Subcutaneous abdominal adipose tissue (tissue), 5 donors: Measurements from ENCODE around the gene PLCG1.

Experiments
- H3K27ac ChIP-seq: one replicate; pipeline ENCODE4 v1.7.0; 2013; ENCODE audit warnings: low read depth, mild to moderate bottlenecking, inconsistent platforms, low read length, moderate library complexity
- H3K27me3 ChIP-seq, 5 donors: one replicate each; pipeline ENCODE4 v1.7.0; 2013; ENCODE audit warnings: low read length in 5 of 5, inconsistent platforms in 1 of 5; ENCODE audit not compliant: control insufficient read depth in 5 of 5, insufficient read depth in 4 of 5
- H3K36me3 ChIP-seq, 5 donors: one replicate each; pipeline ENCODE4 v1.7.0; 2013; ENCODE audit warnings: low read length in 5 of 5; ENCODE audit not compliant: control insufficient read depth in 5 of 5, insufficient read depth in 5 of 5
- H3K4me1 ChIP-seq, 5 donors: one replicate each; pipeline ENCODE4 v1.7.0; 2013; ENCODE audit warnings: low read length in 5 of 5, mild to moderate bottlenecking in 3 of 5, moderate library complexity in 1 of 5; ENCODE audit not compliant: control insufficient read depth in 5 of 5, insufficient read depth in 5 of 5
- H3K4me3 ChIP-seq, 5 donors: one replicate each; pipeline ENCODE4 v1.7.0; 2013; ENCODE audit warnings: low read length in 5 of 5, low read depth in 1 of 5
- H3K9ac ChIP-seq, 5 donors: one replicate each; pipeline ENCODE4 v1.7.0; 2013; ENCODE audit warnings: low read length in 5 of 5, mild to moderate bottlenecking in 4 of 5, moderate library complexity in 3 of 5
- H3K9me3 ChIP-seq, 5 donors: one replicate each; pipeline ENCODE4 v1.7.0; 2013; ENCODE audit warnings: low read length in 5 of 5; ENCODE audit not compliant: control insufficient read depth in 5 of 5
- donor health status: healthy.
- donor health status: healthy.
- donor health status: healthy.
- donor health status: healthy.
- donor health status: healthy.

The PLCG1 gene

GRCh38 chr20:41204304-41205265 lies 67.2 kb downstream of the PLCG1 start:
- H3K4me1 ChIP-seq = peaks cover 0 to 10% (median 0%) of the 10 kb centered on the region in 5 donors
- no peaks in the 10 kb centered on the region for H3K9me3 ChIP-seq
- H3K27ac ChIP-seq = no peak overlapping the region
- peaks cover 0 to 32% (median 30%) of the 10 kb centered on the region in 5 donors for H3K36me3 ChIP-seq
- no peaks in the 10 kb centered on the region for H3K27me3 ChIP-seq
- no peak overlapping the region for H3K4me3 ChIP-seq
- no peak overlapping the region for H3K9ac ChIP-seq

- H3K27me3 ChIP-seq = no peaks in the 10 kb centered on the region
- H3K36me3 ChIP-seq = peaks cover 0 to 32% (median 30%) of the 10 kb centered on the region in 5 donors
- H3K9ac ChIP-seq = no peak overlapping the region
- no peak overlapping the region for H3K27ac ChIP-seq
- H3K9me3 ChIP-seq = no peaks in the 10 kb centered on the region
- no peak overlapping the region for H3K4me3 ChIP-seq
- H3K4me1 ChIP-seq = peaks cover 0 to 9% (median 0%) of the 10 kb centered on the region in 5 donors
Observed at GRCh38 chr20:41205313-41205712, 68.0 kb downstream of the PLCG1 start.

DNA sequence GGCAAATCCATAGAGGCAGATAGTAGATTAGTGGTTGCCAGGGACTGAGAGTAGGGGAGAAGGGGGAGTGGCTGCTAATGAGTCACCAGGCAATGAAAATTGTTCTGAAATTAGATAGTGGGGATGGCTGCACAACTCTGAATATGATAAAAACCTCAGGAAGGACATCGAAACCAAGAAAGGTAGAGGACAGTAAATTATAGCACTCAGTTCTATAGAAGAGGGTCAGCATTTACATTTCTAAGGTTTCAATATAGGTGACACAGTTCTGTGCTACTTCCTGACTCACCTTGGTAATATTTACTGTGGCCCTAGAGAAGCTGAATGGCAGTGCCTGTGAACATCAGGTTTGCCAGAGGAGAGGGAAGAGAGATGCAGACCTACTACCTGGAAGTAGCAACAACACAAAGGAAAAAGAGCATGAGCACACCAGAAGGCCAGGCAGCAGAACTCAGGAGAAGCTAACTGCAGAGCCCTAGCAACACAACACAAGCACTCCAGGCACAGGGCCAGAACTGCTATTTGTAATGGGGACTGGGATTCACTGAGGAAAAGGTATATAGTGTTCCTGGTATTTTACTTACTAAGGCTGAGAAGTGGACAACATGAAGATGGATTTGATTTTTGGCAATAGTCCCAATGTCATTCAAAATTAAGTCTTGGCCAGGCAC lies 75.9 kb downstream of the PLCG1 start:
- peaks cover 0 to 5% (median 0%) of the 10 kb centered on the region in 5 donors for H3K4me1 ChIP-seq
- no peaks in the 10 kb centered on the region for H3K27me3 ChIP-seq
- H3K27ac ChIP-seq = no peak overlapping the region
- H3K9ac ChIP-seq = no peak overlapping the region
- H3K9me3 ChIP-seq = no peaks in the 10 kb centered on the region
- H3K36me3 ChIP-seq = peaks cover 0 to 2% (median 0%) of the 10 kb centered on the region in 5 donors
- no peak overlapping the region for H3K4me3 ChIP-seq

DNA sequence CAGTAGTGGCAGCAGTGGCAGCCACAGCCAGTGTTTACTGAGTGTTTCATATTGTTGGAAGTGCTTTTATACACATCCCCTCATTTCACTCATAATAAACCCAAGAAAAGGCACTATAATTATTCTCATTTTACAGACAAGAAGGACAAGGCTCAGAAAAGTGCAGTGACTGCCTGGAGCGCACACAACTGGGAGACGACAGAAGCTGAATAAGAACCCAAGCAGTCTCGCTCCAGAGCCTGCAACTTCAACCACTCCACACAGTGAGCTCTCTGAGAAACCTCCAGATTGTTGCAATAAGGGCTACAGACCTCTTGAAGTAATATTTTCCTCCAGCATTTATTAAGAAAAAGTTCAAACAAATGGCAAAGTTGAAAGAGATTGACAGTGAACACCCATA lies 76.9 kb downstream of the PLCG1 start:
- H3K27ac ChIP-seq = no peak overlapping the region
- no peaks in the 10 kb centered on the region for H3K9me3 ChIP-seq

GRCh38 chr20:41214666-41215065 lies 77.3 kb downstream of the PLCG1 start:
- Histone ChIP-seq H3K4me1 (peaks cover 0 to 5% (median 0%) of the 10 kb centered on the region in 5 donors), H3K36me3 (peaks cover 0 to 2% (median 0%) of the 10 kb centered on the region in 5 donors), H3K9me3 (no peaks in the 10 kb centered on the region), H3K9ac (no peak overlapping the region), H3K27me3 (no peaks in the 10 kb centered on the region), H3K4me3 (no peak overlapping the region), H3K27ac (no peak overlapping the region)

More for the DNA sequence above, 76.9 kb downstream of the PLCG1 start:
- H3K9ac ChIP-seq = no peak overlapping the region
- H3K4me1 ChIP-seq = peaks cover 0 to 5% (median 0%) of the 10 kb centered on the region in 5 donors
- H3K36me3 ChIP-seq = peaks cover 0 to 2% (median 0%) of the 10 kb centered on the region in 5 donors
- H3K27me3 ChIP-seq = no peaks in the 10 kb centered on the region
- H3K4me3 ChIP-seq = no peak overlapping the region

GRCh38 chr20:41217422-41217821 lies 80.1 kb downstream of the PLCG1 start:
- no peak overlapping the region for H3K27ac ChIP-seq
- H3K27me3 ChIP-seq = no peaks in the 10 kb centered on the region
- H3K9me3 ChIP-seq = no peaks in the 10 kb centered on the region

DNA sequence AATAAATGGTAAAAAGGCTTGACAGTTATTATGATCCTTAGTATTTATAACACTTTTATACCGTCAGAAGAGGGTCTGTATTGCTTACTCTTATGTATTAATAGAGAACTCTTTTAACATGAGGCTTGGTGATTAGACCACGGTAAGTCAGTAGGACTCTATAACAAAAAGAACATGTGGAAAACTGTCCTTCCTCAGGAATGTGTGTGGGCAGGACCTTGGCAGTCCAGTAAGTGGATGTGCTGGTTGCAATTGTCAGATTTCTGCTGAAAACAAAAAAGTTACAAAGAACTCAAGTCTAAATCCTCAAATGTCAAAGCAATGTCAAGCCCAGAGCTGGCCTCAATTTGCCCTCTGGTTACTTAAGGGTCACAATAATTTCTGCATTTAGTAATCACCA lies 81.1 kb downstream of the PLCG1 start:
- Histone ChIP-seq H3K27ac (no peak overlapping the region), H3K4me1 (peaks cover 0 to 2% (median 0%) of the 10 kb centered on the region in 5 donors), H3K9ac (no peak overlapping the region), H3K4me3 (no peak overlapping the region), H3K9me3 (no peaks in the 10 kb centered on the region), H3K27me3 (no peaks in the 10 kb centered on the region), H3K36me3 (peaks cover 0 to 2% (median 0%) of the 10 kb centered on the region in 5 donors)

More at GRCh38 chr20:41217422-41217821, 80.1 kb downstream of the PLCG1 start:
- Histone ChIP-seq H3K4me3 (no peak overlapping the region), H3K36me3 (peaks cover 0 to 4% (median 0%) of the 10 kb centered on the region in 5 donors), H3K9ac (no peak overlapping the region), H3K4me1 (peaks cover 0 to 5% (median 0%) of the 10 kb centered on the region in 5 donors)

GRCh38 chr20:41219824-41220223 lies 82.5 kb downstream of the PLCG1 start:
- Histone ChIP-seq H3K36me3 (peaks cover 0 to 2% (median 0%) of the 10 kb centered on the region in 5 donors), H3K27ac (no peak overlapping the region), H3K4me3 (no peak overlapping the region), H3K27me3 (no peaks in the 10 kb centered on the region), H3K9ac (no peak overlapping the region), H3K9me3 (no peaks in the 10 kb centered on the region), H3K4me1 (peaks cover 0 to under 1% (median 0%) of the 10 kb centered on the region in 5 donors)

DNA sequence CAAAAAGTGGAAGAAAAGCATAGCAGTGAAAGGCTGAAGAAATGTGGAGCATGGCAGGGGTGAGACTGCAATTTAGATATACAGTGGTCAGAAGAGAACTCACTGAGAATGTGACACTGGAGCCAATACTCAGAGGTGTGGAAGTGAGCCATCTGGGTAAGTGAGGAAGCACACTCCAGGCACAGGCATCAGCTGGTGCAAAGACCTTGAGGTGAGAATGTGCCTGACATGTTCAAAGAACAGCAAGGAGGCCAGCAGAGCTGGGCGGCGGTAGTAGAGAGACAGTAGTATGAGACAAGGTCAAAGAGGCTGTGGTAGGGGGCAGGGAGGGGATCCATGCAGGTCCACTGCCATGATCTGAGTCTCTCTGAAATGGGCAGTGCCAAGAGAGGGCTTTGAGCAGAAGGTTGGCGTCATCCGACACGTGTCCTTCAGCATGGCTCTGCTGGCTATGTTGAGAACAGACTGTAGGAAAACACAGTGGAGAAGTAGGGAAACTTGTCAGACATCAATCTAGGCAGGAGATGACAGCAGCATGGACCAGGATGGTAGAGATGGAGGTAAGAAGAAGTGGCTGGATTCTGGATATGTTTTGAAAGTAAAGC lies 84.4 kb downstream of the PLCG1 start:
- Histone ChIP-seq H3K27me3 (no peaks in the 10 kb centered on the region), H3K36me3 (peaks cover 0 to 2% (median 0%) of the 10 kb centered on the region in 5 donors), H3K9me3 (no peaks in the 10 kb centered on the region), H3K9ac (no peak overlapping the region), H3K4me3 (no peak overlapping the region), H3K4me1 (peaks cover 0 to 5% (median 0%) of the 10 kb centered on the region in 5 donors), H3K27ac (no peak overlapping the region)
